CD4-positive, alpha-beta T cell treated with Interferon alpha-2 for 1 hour (primary cell): Measurements from ENCODE around the gene NUP214.
"Not testable (repeated sequence)": the region's sequence is repeated elsewhere in the genome, so short reads cannot be mapped to it uniquely, and the experiment has no call there.

Experiments used
- DNase-seq, 2 donors: peaks; one replicate each; pipeline ENCODE4 v3.0.0-alpha.2; 2020 to 2022

NUP214 gene

GRCh38 chr9:131264231-131264630, 138.8 kb downstream of the NUP214 start:
- peak in 1 of 2 donors; percentile 27 for DNase-seq

- DNase-seq: no peak
Observed at GRCh38 chr9:131266266-131267229, 141.2 kb downstream of the NUP214 start.

GRCh38 chr9:131270171-131271015, 145.0 kb downstream of the NUP214 start:
- peak; percentile 56 to 67 for DNase-seq

- DNase-seq: not testable (repeated sequence)
Observed at GRCh38 chr9:131271016-131271273, 145.6 kb downstream of the NUP214 start.

GRCh38 chr9:131271506-131271931, 146.1 kb downstream of the NUP214 start:
- no peak for DNase-seq

GRCh38 chr9:131272212-131272611, 146.8 kb downstream of the NUP214 start:
- DNase-seq: no peak

GRCh38 chr9:131273146-131273855, 147.9 kb downstream of the NUP214 start:
- DNase-seq: peak in 1 of 2 donors; percentile 20

GRCh38 chr9:131273856-131274673, 148.7 kb downstream of the NUP214 start:
- no peak for DNase-seq

- no peak for DNase-seq
Observed at GRCh38 chr9:131274674-131275331, 149.4 kb downstream of the NUP214 start.

GRCh38 chr9:131275332-131276093, 150.1 kb downstream of the NUP214 start:
- peak in 1 of 2 donors; percentile 24 for DNase-seq

- DNase-seq: peak; percentile 52 to 53
Observed at GRCh38 chr9:131276094-131276888, 150.9 kb downstream of the NUP214 start, which contains the start of gene FAM78A. Gene FAM78A (minus strand): TSS chr9:131276510. CDS start chr9:131276179, 331 bp downstream.

GRCh38 chr9:131276891-131277286, 151.5 kb downstream of the NUP214 start:
- DNase-seq: peak in 1 of 2 donors; percentile 60

GRCh38 chr9:131277287-131277909, 152.0 kb downstream of the NUP214 start:
- no peak for DNase-seq

- peak; percentile 77 to 83 for DNase-seq
Observed at GRCh38 chr9:131277910-131278701, 152.7 kb downstream of the NUP214 start.

- no peak for DNase-seq
Observed at GRCh38 chr9:131278702-131279111, 153.3 kb downstream of the NUP214 start.

- DNase-seq: no peak
Observed at GRCh38 chr9:131279196-131279862, 153.9 kb downstream of the NUP214 start.

GRCh38 chr9:131279863-131280570, 154.6 kb downstream of the NUP214 start:
- DNase-seq: no peak
